ENCODE data around the gene HSF2.
A peak's percentile ranks its signal among the peaks of the same experiment; 100 is the strongest.

The HSF2 gene

DNA sequence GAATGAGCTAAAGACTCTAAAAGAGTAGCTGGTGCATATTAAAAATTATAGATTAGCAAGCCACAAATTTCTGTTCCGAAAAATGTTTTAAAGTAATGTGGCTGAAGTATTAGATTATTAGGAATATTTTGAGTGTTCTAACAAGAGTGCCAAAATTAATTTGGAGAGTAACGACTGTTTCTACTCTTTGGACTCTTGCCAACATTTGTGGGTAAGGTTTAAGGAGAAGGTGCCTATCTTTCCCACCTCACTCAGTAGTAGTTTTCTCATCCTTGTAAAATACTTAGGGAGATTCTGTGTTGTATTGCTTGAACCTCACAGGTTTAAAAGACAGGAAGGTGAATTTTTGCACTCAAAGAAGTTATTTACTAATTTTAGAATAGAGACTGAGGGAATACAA, 5.0 kb downstream of the HSF2 start:
- TF ChIP-seq, protein P1, sequence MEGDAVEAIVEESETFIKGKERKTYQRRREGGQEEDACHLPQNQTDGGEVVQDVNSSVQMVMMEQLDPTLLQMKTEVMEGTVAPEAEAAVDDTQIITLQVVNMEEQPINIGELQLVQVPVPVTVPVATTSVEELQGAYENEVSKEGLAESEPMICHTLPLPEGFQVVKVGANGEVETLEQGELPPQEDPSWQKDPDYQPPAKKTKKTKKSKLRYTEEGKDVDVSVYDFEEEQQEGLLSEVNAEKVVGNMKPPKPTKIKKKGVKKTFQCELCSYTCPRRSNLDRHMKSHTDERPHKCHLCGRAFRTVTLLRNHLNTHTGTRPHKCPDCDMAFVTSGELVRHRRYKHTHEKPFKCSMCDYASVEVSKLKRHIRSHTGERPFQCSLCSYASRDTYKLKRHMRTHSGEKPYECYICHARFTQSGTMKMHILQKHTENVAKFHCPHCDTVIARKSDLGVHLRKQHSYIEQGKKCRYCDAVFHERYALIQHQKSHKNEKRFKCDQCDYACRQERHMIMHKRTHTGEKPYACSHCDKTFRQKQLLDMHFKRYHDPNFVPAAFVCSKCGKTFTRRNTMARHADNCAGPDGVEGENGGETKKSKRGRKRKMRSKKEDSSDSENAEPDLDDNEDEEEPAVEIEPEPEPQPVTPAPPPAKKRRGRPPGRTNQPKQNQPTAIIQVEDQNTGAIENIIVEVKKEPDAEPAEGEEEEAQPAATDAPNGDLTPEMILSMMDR (IDR thresholded peaks at IDR 0.05; ENCODE audit: low read depth, low read length, missing control alignments), result no peak
- DNase-seq, result no peak
- Histone ChIP-seq H3K27me3 (replicated peaks) (no peaks in the 10 kb centered on the region), H3K36me3 (replicated peaks) (no peaks in the 10 kb centered on the region), H3K4me3 (ENCODE audit: low read depth, low read length) (no peak overlapping the region), H3K27ac (no peak overlapping the region)
- in situ Hi-C loops (cut with HindIII; ENCODE audit: low pct_ligation_motif_present, low sequenced_read_pairs), result no loop called here

DNA sequence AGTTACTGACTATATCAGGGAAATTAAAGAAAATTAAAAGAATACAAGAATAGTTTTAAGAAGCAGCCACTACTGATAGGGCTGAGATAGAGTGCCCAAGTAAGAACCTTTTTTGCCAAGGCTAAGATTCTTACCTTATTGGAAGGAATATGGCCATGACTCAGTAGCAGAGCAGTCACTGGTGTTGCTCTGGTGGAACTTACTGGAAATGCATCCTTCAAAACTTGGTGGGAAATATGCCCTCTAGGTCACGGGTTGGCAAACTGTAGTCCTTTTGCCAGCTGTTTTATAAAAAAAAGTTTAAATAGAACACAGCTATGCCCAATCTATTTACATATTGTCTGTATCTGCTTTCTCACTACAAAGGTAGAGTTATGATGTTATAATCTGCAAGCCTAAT, 6.0 kb downstream of the HSF2 start:
- in situ Hi-C loops (cut with HindIII; ENCODE audit: low pct_ligation_motif_present, low sequenced_read_pairs), result no loop called here
- TF ChIP-seq, protein P1 (IDR thresholded peaks at IDR 0.05; ENCODE audit: low read depth, low read length, missing control alignments), result peak; percentile 48
- Histone ChIP-seq H3K36me3 (replicated peaks) (no peaks in the 10 kb centered on the region), H3K27ac (no peak overlapping the region), H3K4me3 (ENCODE audit: low read depth, low read length) (no peak overlapping the region), H3K27me3 (replicated peaks) (no peaks in the 10 kb centered on the region)
- no peak for DNase-seq

DNA sequence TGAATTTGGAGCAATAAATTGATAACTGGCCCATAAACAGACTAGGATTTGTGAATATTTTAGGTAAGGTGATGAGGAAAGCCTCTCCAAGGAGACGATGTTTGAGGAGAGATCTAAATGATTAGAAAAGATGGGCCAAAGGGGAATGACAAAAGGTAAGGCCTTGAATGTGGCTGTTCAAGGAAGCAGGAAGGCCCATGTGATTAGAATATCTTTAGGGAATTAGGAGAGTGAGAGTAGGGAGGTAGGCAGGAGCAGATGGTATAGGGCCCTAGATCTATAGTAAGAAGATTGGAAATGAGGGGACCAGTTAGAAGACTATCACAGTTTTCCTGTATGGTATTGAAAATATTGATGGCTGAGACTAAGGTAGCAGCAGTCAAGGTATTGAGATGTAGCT, 6.7 kb downstream of the HSF2 start:
- TF ChIP-seq, protein P1 (IDR thresholded peaks at IDR 0.05; ENCODE audit: low read depth, low read length, missing control alignments), result no peak
- H3K27me3 ChIP-seq (replicated peaks), result no peaks in the 10 kb centered on the region
- no peak overlapping the region for H3K27ac ChIP-seq
- DNase-seq, result no peak
- in situ Hi-C loops (cut with HindIII; ENCODE audit: low pct_ligation_motif_present, low sequenced_read_pairs), result no loop called here
- no peaks in the 10 kb centered on the region for H3K36me3 ChIP-seq (replicated peaks)
- H3K4me3 ChIP-seq (ENCODE audit: low read depth, low read length), result no peak overlapping the region

DNA sequence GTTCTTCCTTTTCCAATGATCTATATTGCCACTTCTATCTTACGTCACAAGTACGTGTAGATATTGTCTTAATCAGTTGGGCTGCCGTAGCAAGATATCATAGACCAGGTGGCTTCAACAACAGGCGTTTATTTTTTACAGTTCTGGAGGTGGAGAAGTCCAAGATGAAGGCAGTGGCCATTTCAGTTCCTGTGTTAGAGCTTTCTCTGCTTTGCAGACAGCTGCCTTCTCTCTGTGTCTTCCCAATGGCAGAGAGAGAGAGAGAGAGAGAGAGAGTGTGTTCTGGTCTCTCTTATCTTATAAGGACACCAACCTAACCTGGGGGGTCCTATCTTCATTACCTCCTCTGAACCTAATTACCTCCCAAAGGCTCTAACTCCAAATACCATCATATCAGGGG, 8.3 kb downstream of the HSF2 start:
- Histone ChIP-seq H3K27ac (no peak overlapping the region), H3K4me3 (ENCODE audit: low read depth, low read length) (no peak overlapping the region), H3K36me3 (replicated peaks) (no peaks in the 10 kb centered on the region), H3K27me3 (replicated peaks) (no peaks in the 10 kb centered on the region)
- TF ChIP-seq, protein P1 (IDR thresholded peaks at IDR 0.05; ENCODE audit: low read depth, low read length, missing control alignments), result no peak
- in situ Hi-C loops (cut with HindIII; ENCODE audit: low pct_ligation_motif_present, low sequenced_read_pairs), result no loop called here
- DNase-seq, result no peak

- no peaks in the 10 kb centered on the region for H3K27me3 ChIP-seq (replicated peaks)
- TF ChIP-seq, protein P1 (IDR thresholded peaks at IDR 0.05; ENCODE audit: low read depth, low read length, missing control alignments), result no peak
- no peak overlapping the region for H3K27ac ChIP-seq
- no peak for DNase-seq
- H3K36me3 ChIP-seq (replicated peaks), result no peaks in the 10 kb centered on the region
- in situ Hi-C loops (cut with HindIII; ENCODE audit: low pct_ligation_motif_present, low sequenced_read_pairs), result no loop called here
- H3K4me3 ChIP-seq (ENCODE audit: low read depth, low read length), result no peak overlapping the region
Measured at GRCh38 chr6:122408240-122408639, 8.8 kb downstream of the HSF2 start.

GRCh38 chr6:122408702-122409458, 9.4 kb downstream of the HSF2 start:
- Histone ChIP-seq H3K27ac (no peak overlapping the region), H3K27me3 (replicated peaks) (no peaks in the 10 kb centered on the region), H3K4me3 (ENCODE audit: low read depth, low read length) (no peak overlapping the region), H3K36me3 (replicated peaks) (no peaks in the 10 kb centered on the region)
- DNase-seq, result no peak
- in situ Hi-C loops (cut with HindIII; ENCODE audit: low pct_ligation_motif_present, low sequenced_read_pairs), result no loop called here
- TF ChIP-seq, protein P1 (IDR thresholded peaks at IDR 0.05; ENCODE audit: low read depth, low read length, missing control alignments), result no peak
